Measurements from ENCODE around the gene SLC39A13.

The SLC39A13 gene

GRCh38 chr11:47387944-47388696 is 20.3 kb upstream of the SLC39A13 start:
- DNase-seq: no peak

- DNase-seq: no peak
Observed at GRCh38 chr11:47388697-47389576, 19.5 kb upstream of the SLC39A13 start.

GRCh38 chr11:47389577-47390421 is 18.6 kb upstream of the SLC39A13 start:
- no peak for DNase-seq

GRCh38 chr11:47390422-47390760 is 18.0 kb upstream of the SLC39A13 start:
- no peak for DNase-seq

DNA sequence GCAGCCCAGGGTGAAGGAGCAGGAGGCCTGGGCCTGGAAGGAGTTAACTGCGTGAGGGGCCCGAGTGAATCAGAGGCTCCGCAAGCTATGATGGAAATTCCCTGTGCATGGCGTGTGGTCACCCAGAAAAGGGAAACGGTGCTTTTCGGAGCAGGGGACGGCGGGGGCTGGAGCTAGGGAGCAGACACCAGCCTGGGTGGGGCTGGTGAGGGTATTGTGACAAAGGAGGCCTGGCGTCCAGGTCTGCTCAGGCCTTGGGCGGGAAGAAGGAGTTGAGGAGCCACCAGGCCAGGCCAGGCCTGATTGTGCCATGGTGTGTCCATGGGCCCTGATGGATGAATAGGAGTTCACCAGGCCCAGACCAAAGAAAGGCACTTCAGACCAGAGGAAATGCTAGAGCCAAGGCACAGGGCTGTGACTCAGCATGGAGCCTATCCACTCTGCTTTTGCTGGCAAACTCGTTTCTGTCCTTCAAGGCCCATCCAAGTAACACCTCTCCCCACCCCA is 17.3 kb upstream of the SLC39A13 start:
- no peak for DNase-seq

DNA sequence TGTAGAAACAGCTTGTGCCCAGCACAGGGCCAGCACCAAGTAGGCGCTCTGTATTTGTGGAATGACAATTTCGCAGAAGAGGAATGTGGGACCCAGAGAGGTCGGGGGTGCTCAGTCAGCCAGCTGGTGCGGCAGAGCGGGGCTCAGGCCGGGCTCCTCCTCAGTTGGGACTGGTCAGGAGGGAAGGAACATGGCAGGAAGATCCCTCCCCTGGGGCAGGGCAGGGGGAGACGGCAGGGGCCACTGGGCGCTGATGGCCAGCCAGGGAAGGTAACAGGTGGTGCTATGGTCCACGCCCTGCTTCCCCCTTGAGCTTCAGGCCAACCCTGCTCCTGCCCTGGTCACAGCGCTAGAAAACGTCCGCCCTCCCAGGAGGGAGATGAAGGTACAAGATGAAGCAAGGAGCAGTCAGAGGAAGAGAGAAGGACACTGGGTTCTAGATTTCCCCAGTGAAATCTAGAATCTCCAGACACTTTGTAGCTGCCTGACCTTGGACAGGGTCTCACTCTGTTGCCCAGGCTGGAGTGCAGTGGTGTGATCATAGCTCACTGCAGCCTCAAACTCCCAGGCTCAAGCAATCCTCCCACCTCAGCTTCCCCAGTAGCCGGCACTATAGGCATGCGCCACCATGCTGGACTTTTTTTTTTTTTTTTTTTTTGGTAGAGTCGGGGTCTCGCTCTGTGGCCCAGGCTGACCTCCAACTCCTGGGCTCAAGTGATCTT is 16.5 kb upstream of the SLC39A13 start:
- no peak for DNase-seq

DNA sequence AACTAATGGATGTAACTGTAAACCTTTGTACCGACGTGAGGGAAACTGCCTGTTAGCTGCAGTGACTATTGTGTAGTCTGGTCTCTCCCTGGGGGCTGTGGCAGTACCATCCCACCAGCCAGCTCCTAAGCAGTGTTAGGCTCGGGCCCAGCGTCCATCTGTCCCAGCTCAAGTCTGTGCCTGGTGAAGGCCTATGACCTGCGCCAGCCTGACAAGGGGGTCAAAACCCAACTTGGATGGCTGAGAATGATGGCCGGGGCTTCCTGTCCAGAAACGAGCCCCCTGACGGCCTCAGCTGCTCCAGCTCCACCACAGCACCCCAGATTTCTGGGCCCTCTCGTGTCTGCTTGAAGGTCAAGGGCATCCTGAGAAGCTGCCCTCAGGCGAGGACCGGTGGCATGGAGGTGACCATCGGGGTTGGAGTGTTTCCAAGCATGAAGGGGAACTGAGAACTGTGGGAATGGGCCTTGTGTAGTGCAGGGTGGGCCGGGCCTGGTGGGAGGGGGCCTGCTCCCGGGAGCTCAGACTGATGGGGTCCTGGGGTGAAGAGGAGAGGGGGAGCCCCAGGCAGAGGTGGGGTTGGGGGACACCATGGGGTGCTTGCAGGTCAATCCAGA is 15.7 kb upstream of the SLC39A13 start:
- DNase-seq: no peak

GRCh38 chr11:47393163-47394049 is 15.0 kb upstream of the SLC39A13 start:
- peak; percentile 47 for DNase-seq

- DNase-seq: no peak
Observed at GRCh38 chr11:47394050-47394321, 14.4 kb upstream of the SLC39A13 start.

- DNase-seq: no peak
Observed at GRCh38 chr11:47394322-47395222, 13.8 kb upstream of the SLC39A13 start.

DNA sequence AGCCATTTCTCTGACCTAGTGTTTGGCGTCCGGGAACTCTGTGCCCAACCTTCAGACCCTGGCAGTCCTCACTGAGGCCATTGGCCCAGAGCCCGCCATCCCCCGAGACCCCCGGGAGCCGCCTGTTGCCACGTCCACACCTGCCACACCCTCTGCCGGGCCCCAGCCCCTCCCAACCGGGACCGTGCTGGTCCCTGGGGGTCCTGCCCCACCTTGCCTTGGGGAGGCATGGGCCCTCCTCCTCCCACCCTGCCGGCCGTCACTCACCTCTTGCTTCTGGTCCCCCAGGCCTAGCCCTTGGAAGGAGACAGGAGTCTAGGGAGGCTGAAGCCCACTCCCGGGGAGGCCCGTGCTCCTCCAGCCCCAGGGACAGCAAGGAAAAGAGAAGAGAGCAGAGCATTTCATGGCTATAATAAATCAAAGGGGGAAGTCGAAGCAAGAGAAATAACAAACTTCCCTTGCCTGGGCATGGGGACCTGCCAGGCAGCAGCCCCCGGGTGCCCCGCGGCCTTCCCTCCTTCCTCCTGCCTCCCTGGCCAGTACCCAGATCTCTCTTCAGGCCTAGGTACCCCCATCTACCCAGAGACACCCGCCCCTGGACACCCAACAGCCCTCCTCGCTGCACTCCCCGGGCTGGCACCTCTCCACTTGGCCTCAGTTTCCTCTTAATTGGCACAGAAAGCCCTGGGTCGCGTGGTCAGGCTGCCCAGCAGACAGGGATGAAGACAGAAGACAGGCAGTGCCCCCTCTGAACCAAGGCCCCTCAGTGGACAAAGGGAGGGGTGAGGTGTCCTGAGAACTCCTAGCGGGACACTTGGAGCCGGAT is 13.0 kb upstream of the SLC39A13 start:
- no peak for DNase-seq

- DNase-seq: no peak
Observed at GRCh38 chr11:47396049-47396320, 12.4 kb upstream of the SLC39A13 start.

- no peak for DNase-seq
Observed at GRCh38 chr11:47398011-47398410, 10.4 kb upstream of the SLC39A13 start.

- no peak for DNase-seq
Observed at GRCh38 chr11:47398551-47398950, 9.8 kb upstream of the SLC39A13 start.

- no peak for DNase-seq
Observed at GRCh38 chr11:47399860-47400767, 8.3 kb upstream of the SLC39A13 start.

DNA sequence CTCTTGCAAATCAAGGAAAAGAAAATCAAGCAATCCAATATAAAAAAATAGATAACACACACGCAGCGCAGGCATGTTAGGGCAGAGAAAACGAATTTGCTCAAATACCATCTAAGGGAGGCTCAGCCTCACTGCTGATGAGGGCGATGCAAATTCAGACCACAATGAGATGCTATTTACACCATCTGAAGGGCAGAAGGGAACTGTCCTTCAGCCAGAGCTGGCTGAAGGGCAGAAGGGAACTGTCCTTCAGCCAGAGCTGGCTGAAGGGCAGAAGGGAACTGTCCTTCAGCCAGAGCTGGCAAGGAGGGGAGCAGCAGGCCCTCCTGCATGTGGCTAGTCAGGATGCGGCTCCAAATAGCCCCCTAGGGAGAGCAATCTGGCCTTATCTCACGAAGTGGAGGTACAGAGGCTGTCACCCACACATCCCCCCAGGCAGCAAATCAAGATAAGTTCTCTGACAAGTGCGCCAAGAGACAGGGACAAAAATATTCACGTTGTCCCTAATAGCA is 7.6 kb upstream of the SLC39A13 start:
- DNase-seq: no peak

GRCh38 chr11:47403135-47403534 is 5.3 kb upstream of the SLC39A13 start:
- DNase-seq: no peak

DNA sequence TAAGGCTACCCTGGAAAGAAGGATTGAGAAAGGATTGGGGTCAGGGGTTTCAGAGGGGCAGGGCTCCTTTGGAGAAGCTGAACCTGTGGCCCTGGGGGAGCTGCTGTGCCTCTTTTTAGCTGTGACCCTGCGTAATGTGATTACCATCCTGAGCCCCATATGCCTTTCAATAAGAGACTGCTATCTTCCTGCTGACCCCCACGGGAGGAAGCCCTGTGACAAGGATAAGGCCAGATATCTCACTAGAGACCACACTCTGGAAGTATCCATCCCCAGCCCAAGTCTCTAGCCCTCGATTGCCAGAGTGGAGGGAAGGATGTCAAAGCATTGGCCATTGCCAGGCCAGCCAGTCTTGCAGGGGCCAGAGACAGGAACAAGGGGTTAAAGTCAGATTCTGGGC is 4.8 kb upstream of the SLC39A13 start:
- no peak for DNase-seq

Measured in HCEC 1CT (cell line).